Measurements from ENCODE around the gene CELSR1.
A peak's percentile ranks its signal among the peaks of the same experiment; 100 is the strongest.

Gene CELSR1

DNA sequence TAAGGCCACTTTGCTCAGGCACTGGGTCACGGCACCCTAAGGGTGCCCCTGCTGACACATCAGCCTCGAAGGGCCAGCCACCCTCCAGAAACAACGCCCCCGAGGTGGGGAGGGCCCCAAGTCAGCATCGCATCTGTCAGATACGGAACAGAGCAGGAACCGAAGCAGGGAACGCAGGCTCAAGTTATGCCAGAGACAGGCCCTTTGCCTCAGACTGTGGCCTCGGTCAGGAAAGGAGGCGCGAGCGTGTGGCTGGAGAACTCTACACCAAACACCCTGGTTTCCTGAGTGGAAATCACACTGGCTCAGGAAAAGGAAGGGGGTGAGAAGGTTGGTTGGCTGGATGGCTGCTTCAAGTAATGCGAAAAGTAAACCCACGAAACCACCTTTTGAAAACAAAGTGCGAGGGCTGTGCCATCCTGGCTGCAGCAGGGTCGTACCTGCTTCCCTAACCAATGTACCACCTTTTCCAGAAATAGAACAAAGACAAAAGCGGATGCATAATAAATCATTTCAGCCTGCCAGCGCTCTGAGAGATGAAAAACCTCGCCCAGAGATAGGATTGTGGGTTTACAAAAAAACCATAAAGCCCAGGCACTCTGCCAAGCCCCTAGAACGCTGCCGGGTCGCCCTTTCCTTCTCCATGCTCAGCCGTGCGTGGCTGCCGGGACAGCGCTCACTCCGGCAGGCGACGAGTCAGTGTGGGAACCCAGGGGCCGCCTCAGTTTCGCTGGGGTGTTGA is 163.3 kb downstream of the CELSR1 start:
- DNase-seq = peak; percentile 26 to 30

GRCh38 chr22:46373159-46373558 is 164.3 kb downstream of the CELSR1 start:
- DNase-seq = peak; percentile 48 to 49

DNA sequence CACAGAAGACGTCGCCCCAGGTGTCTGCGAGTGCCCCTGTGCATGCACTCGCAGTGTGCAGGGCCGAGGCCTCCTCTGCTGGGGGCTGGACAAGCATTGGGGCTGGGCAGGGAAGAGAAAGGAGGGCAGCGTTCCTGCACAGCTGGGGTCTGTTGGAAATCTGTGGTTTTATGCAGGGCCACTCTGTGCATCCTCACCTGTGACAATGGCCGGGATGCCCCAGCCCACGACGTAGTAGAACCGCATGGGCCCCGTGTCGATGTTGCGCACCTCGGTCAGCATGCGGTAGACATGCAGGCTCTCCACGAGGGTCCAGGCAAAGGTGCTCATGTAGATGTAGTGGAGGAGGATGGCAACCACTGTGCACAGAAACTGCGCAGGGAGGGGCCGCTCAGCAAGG is 164.7 kb downstream of the CELSR1 start:
- DNase-seq = no peak

DNA sequence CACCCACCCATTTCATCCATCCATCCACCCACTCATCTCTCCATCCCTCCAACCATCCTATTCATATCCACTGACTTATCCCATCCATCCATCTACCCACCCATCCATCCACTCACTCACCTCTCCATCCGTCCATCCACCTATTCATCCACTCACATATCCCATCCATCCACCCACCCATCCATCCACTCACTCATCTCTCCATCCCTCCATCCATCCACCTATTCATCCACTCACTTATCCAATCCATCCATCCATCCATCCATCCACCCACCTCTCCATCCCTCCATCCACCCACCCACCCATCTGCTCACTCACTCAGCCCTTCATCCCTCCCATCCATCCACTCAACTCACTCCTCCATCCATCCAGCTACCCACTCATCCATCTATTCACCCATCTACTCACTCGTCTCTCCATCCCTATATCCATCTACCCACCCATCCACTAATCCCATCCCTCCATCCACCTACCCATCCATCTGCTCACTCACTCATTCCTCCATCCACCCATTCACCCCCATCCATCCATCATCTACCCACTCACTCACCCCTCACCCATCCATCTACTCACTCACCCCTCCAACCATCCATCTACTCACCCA is 165.7 kb downstream of the CELSR1 start:
- no peak for DNase-seq

GRCh38 chr22:46370584-46371291 is 166.7 kb downstream of the CELSR1 start:
- DNase-seq = peak; percentile 64 to 70

DNA sequence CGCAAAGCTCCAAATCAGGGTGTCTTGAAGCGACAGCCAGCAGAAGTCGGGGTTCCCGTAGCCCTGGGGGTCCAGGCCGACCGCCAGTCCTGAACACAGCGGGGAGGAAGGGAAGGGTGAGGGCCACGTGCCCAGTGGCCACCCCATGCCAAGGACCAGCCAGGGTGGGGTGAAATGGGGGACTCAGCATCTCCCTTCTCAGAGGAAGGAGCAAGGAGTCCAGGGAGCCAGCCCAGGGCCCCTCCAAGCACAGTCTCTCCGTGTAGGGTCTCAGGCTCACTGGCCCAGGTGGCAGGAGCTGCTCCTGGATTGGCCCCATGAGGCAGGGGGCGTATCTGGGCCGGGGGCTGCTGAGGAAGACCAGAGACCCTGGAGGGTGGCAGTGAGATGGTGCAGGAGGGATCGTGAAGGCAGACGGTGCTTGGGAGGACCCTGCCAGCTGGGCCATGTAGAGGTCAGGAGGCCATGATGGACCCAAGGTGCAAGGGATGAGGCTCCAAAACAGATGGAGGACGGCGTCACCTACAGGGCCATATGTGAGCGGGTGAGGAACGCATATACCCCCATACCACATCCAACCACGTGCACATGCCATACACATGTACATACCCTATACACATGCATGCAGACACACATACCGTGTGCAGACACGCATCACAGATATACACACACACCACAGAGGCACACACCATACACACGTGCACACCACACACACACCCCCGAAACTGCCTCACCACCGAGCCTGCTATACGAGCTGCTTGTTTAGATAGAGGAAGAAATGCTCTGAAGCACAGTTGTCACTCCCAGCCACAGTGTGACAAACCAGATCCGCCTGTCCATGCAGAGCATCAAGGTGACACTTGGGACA is 167.5 kb downstream of the CELSR1 start:
- no peak for DNase-seq

DNA sequence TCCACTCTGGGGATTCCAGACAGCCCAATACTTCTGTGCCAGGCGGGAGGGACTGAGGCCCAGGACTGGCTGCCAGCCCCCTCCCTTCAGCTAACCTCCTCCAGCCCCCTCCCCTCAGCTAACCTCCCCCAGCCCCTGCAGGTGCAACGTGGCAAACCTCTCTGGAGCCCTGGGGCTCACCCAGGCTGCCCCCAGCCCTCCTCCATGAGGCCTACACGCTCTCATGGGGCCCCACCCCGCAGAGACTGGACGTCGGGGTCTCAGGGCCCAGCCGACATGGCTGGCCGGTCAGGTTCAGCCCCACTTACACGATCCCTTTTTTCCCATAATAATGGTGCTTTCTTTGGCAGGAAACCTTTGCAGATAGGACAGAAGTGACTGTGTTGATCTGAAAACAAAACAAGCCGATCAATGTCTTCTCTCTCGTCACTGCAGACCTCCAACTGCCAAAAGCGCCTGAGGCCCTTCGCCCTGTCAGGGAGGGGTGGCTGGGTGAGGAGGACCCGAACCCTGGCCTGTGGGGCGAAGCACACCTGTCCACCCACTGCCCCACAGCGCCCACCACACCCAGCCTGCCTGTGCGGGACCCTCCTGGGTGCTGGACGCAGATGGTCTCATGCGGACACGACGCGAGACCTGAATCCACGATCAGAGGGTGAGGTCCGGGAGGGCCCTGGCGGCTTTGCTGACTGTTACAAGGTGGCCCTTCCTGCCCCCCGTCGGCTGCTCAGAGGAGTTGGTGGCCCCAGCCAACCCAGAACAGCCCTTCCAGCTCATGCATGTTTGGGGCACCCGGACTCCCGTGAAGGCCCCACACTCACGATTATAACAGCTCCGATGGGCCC is 168.3 kb downstream of the CELSR1 start:
- no peak for DNase-seq

DNA sequence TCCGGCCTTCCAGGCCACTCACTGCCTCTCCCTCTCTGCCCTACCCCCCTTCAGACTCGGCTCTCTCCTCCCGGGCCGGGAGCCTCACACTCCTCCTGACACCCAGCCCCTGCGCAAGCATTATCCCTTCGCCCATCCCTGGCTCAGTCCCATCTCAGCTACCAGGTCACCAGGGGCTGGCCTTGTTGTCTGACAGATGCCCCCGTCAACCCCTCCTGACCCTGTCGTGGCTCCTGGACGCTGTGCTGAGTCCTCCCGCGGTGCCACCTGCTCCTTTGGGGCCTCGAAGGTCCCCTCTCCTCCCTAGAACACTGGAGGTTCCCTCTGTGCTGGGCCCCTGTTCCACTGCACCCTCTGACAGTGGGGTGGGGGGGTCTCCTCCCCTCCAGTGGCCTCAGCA is 169.0 kb downstream of the CELSR1 start:
- no peak for DNase-seq

DNA sequence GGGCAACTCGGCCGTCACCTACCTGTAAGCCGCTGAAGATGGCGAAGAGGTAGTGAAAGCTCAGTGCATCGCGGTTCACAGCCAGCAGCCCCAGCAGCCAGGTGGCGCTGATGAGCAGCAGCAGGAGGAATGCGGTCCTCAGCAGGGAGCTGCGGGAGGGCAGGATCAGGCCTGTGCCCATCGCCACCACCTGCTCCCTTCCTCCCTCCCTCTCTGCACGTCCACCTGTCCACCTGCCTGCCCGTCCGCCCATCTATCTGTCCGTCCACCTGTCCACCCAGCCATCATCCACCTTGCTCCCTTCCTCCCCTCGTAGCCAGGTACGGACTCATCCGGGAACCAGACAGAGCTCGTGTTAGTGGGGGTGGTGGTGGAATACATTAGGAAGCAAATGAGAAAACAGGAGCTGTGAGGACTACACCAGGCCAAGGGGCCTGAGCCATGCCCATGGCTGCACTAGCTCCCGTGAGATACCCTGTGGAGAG is 169.7 kb downstream of the CELSR1 start:
- DNase-seq = peak; percentile 68 to 71

DNA sequence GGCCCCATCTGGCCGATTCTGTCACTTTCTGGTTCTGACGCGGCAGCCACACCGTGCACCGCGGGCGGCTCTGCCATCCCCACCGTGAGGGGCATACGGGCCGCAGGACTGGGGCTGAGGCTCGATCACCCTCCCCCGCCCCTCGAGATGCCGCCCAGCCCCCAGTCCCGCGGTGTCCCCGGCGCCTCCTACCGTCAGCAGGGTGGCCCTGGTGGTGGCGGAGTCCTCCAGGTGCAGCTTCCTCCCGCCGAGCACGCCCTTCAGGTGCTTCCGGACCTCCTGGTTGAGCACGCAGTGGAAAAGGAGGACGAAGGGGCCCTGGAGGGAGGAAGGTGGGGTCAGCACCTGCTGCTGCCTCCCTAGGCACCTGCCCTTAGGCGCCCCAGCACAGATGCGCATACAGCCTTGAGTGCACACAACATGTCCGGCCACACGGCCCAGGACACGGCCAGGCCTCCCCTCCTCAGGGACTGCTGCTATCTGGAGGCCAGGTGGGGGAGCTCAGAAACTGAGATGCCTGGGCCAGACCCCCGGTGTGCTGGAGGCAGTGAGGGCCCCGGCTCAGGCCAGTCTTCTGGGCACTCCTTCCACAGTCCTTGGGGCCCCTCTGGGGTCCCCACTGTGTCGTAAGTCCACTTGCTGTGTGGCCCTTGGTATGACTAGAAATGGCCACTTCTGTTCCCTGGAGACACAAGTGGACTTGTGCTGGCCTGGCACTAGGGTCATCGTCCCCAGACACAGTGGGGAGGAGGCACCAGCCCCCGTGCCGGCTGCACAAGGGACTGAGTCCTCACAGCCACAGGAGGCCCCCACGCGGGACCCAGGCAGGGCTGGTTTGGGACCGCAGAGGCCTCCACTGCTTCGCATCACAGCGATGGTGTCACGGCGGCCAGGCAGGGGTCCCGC is 170.4 kb downstream of the CELSR1 start:
- DNase-seq = no peak

- no peak for DNase-seq
These were observed 171.1 kb downstream of the CELSR1 start for GRCh38 chr22:46366327-46366731.

DNA sequence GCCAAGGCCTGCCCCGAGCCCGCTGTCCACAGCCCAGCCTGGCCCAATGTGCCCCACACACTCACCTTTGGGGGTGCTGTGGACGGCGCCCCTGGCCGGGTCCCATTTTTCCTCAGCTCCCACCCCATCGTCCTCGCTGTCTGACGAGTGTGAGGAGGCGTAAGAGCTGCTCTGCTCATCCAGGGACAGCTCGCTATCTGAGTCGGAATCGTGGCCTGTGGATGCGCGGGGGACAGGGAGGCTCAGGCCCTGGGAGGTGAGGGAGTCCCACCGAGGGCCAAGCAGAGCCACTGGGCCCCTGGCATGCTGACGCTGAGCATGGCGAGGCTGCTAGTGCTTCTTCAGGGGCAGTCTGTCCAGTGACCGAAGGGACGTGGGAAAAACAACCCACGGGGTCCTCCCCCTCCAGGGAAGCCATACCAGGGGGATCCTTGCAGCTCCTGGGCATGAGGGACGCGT is 172.2 kb downstream of the CELSR1 start:
- DNase-seq = no peak

- no peak for DNase-seq
These were observed 172.9 kb downstream of the CELSR1 start for GRCh38 chr22:46364341-46365165.

- DNase-seq = no peak
These were observed 173.7 kb downstream of the CELSR1 start for GRCh38 chr22:46363611-46364321.

DNA sequence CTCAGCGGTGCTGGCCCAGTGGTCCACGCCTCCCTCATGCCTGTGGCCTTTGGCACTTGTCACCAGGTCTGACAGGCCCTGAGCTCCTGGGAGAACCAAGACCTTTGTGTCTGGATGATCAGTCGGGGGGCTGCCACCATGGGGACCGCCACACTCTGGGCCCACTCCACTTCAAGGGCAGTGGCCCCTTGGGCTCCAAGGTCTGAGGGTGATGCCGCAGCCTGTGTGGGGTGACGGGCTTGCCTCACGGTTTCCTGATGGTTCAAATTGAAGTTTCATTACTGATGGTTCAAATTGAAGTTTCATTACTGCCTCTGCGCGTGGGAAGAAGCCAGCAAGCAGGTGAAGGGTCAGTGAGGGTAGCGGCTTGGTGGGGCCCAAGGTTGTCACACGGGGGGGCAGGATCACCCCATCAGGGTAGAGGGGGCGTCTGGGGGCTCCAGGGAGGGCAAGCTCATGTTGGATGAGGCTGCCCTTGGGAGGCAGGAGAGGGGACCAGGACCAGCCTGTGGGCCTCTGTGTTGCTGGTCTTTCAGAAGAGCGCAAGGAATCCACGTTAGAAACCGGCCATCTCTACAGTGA is 174.4 kb downstream of the CELSR1 start:
- no peak for DNase-seq

- no peak for DNase-seq
These were observed 175.1 kb downstream of the CELSR1 start for GRCh38 chr22:46362203-46362933.

DNA sequence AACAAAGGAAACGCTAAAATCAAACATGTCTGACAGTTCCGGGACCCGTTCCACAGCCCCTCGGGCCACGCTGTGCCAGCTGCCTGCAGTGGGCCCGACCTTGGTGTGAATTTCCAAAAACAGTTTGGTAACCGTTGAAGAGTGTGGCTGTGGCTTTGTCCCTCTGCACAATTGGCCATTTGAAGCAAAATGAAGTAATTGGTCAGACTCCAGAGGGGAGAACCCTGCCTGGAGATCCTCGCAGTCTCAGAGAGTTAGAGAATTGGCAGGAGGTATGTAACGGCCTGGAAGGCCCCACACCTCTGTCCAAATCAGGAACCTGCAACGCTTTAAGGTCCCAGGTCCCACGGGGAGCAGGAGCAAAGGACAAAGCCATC is 175.6 kb downstream of the CELSR1 start:
- no peak for DNase-seq

DNA sequence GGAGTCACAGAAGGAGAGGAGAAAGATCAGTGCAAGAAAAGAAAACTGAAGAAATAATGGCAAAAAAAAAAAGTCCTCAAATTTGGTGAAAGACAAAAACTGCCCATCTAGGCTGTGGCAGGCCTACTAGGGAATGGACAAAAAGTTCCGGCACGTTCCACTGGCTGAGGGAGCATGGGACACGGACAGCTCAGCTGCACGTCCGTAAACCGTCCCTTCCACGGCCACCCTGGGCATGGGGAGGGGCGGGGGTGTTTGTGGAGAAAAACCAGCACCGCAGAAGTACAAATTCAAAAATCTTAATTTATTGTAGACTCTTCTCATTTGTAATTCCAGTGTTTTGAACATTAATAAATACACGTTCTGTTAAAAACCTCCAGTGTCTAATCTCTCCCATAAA is 176.5 kb downstream of the CELSR1 start:
- DNase-seq = no peak
